D341Med (cell line): ENCODE results near the gene TENT5C.

Experiments
- DNase-seq: peaks from one replicate; pipeline ENCODE4 v3.0.0; 2012; ENCODE audit warnings: low spot score

TENT5C gene

DNA sequence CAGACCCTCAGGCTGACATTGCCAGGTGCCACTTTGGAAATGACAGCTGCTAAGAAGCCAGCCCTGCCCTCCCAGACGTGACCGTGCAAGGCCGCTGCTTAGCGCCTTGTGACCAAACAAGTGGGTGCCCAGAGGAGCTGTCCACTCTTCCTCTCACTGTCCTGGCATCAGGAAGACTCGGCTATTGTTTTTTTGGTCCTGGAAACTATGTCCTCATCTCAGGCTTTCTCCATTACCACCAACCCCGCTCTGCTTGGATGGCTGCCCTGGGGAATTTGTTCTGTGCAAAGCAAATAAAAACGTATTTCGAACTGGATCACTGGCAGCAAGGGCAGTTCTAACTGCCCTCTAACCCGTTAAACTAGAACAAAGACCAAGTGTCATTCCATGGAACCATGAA, 13.7 kb upstream of the TENT5C start:
- DNase-seq = no peak

DNA sequence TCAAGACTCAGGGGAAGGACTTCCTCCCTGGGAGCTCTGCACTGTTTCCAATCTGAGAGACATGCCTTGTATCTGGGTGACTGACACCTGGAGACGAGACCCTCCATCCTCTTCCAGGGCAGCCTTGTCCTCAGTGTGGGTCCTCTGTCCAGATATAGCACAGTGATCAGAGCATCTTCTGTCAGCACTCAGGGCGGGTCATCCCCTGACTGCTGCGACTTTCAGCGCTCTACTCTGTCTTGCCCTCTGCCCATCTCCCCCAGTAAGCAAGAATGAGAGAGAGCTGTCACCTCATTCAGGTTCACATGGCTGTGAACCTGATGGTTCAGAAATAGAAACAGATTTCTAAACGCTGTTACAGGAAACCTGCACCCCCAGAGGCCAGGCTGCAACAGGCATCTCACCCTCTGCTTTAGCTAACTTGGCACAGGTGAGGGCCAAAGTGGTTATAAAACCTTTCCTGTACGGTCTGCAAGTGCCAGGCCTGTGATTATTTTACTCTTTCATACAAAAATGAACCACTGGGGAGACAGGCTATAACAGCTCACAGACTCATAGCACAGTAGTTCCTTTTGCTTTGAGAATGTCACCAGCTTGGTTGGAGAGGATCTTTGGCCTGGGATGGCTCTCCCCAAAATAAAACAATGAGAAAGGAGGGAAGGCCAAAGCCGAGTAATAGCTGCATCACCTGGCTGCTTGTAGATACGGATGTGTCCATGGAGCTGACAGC, 11.4 kb upstream of the TENT5C start:
- no peak for DNase-seq

- DNase-seq = no peak
Observed at GRCh38 chr1:117596023-117596720, 9.7 kb upstream of the TENT5C start.

GRCh38 chr1:117598489-117598888, 7.4 kb upstream of the TENT5C start:
- no peak for DNase-seq

DNA sequence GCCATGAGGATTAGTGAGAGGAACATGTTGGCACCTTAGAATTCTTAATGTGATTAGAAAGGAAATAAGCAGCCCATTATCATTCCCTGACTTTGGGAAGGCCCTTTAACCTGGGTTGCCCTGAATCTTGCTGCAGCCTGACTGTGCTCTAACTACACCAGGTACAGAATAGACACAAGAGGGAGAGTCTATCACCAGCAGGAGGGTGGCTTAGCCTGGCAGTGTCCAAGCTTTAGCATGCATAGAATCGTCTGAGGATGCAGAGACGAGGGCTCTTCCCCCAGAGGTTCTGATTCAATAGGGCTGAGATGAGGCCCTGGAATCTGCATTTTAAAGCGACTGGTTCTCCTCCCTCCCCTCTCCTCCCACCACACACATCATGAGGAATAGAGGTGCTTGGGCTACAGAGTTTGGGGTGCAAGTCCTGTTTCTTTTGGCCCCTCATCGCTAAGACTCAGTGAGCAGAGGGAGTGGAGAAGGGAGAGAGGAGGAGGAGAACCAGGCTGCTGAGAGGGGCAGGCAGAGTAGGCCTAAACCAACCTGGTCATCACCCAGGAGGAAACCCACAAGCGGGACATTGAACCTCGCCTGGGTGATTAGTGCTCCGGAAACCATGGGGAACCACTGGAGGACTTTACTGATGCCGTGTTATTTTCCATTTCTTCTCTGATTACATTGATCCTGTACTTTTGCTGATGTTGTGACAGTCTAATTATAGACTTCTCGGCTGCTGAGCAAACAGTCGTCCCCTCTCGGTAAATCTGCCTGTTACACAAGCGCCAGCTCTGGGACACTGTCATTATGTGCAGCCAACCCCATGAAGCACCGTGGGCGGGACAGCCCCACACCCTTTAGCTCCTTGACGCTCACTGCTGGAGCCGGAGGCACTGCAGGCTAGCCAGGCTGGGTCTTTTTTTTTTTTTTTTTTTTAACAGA, 6.3 kb upstream of the TENT5C start:
- DNase-seq = no peak

GRCh38 chr1:117600325-117600943, 5.4 kb upstream of the TENT5C start:
- no peak for DNase-seq

GRCh38 chr1:117600966-117601365, 4.9 kb upstream of the TENT5C start:
- DNase-seq = no peak

DNA sequence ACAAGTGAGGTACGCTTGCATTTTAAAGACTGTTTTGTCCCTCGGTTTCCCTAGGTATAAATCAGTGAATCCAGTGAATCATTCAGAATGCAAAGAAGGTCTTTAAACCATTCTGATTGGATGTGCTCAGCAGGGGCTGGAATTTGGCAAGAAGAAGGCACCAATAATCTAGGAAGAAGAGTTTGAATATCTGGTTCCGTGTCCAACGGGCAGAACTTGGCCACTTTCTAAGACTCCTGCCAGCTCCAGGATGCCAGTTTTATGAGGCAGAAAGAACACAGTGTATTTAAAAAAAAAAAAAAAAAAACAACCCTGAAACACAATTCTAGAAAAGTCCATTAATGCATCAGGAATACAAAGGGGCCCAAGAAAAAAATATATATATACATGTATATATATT, 3.0 kb upstream of the TENT5C start:
- no peak for DNase-seq

GRCh38 chr1:117605164-117605773, 579 bp upstream of the TENT5C start:
- peak; percentile 48 for DNase-seq

DNA sequence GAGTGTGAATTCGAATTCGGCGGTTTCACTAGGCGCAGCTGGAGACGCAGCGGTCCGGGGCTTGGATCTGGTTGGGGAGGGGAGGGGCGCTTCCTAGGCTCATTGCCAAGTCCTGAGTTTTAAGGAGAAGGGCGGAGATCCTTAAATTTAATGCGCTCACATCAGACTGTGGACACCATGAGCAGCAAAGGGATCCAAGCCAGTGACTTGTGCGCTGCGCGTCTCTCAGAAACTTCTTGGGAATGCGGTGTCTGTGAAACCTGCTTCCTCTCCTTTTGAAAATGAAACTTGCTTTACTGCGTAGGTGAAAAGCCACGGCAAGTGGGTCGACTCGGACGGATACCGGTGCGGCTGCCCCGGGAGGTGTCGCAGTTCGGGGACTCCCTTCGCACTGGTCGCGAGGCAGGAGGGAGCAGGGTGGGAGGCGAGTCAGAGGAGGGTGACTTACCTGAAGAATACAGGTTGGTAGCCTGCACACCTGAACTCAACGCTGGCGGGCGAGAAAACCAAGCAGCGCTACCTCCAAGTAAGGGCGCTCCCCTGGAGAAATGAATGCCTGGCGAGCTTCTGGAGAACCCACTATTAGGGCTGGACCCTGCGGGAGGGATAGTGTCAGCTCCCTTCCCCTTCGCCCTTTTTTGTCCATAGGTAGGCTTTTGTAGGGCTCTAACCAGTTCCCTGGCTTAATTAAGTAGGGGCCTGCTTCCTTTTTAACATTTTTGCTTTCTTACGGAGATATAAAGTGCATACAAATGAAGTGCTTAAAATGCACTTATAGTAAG, 992 bp downstream of the TENT5C start:
- no peak for DNase-seq

GRCh38 chr1:117607471-117607870, 1.6 kb downstream of the TENT5C start:
- DNase-seq = no peak

DNA sequence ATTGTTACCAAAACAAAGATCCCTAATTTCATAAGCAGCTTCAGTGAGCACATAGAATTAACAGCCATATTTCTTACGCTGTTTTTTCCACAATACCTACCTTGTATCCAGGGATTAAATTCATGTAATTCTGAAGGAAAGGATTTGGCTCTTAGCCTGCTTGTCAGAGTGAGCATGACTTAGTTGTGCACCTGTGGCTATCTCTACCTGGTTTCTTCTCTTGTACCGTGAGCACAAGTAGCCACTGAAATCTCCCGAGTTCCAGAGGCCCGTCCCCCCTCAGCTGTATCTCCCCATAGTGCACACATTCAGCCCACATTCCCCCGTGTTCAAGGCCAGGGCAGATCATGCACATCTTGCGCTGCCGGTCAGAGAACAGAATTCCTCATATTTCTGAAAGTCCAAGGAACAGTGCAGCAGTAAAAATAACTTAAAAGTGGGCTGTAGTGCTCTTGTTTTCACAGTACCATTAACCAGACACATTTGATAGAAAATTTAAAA, 2.3 kb downstream of the TENT5C start:
- no peak for DNase-seq

DNA sequence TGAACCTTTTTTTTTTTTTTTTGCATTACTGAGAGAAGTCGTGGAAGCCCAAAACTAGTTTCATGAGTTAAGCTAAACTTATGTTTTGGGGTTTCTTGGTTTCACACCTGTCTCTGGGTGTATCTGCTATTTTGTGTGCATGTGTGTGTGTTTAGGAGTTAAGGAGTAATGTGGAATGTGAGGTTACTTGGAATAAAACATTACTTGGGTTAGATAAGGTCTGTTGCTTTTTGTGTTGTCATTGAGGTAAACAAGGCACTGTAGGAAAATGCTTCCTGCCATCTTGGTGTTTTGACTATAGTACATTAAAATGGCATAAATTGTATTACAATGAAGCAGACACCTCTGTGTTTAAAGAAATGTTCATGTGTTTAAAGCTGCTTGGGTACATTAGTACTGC, 2.9 kb downstream of the TENT5C start:
- DNase-seq = no peak

DNA sequence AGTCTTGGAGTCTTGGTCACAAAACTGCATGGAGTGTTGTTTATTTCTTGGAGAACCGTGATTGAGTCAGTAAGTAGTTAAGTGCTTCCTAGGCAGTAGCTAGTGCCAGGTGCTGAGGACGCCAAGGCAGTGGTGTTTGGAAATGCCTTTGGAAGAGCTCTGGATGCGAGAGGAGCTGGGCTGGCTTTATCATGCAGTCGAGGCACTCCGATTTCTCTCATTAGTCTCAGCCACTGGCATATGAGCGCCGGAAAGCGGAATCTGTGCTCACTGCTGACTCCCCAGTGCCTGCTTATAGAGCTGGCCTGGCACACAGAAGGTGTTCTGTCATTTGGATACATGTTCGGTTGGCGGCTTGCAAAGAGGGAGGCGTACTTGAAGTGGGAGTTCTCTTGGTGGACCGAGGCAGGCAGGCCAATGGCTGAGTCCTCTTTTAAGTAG, 3.6 kb downstream of the TENT5C start:
- no peak for DNase-seq

GRCh38 chr1:117610036-117610435, 4.2 kb downstream of the TENT5C start:
- DNase-seq = no peak

- DNase-seq = no peak
Observed at GRCh38 chr1:117611121-117611601, 5.3 kb downstream of the TENT5C start.

- no peak for DNase-seq
Observed at GRCh38 chr1:117611894-117612483, 6.1 kb downstream of the TENT5C start.

- no peak for DNase-seq
Observed at GRCh38 chr1:117612517-117613248, 6.8 kb downstream of the TENT5C start.

DNA sequence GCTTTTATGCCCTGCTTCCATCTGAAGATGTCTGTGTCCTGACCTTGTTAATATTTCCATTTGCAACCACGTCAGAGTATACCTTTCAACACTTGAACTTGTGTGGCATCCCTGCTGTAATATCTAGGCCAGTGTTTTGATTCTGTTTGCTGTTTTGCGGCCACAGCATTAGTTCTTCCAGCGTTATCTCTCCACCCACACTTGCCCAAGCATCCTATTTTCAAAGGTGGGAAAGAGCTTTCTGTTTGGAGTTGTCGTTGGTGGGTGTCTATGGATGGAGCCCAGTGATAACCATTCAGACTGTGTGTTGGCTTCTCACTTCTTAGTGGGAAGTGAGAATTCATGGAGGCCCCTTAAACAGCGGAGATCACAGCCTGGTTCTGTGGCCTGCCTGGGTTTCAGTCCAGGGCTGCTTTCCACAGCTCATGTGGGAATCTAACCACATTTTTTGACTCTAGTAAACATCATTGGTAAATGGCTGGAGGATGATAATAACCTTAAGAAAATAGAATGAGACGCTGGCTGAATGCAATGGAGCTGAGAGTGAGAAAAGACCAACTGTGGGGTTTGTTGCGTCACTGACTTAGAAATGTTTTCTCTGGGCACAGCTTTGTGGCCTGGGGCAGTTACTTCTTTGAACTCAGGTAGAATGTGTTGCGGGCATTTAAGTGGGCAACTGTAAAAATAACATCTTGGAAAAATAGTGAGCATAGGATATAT, 7.6 kb downstream of the TENT5C start:
- no peak for DNase-seq
